Stimulated activated CD4-positive, alpha-beta T cell treated with anti-CD3 and anti-CD28 coated beads, Interleukin-12 subunit alpha, Interleukin-12 subunit beta, amount 100 ng/mL, for 48 hours (primary cell): ENCODE measurements around the gene EXD1.

Experiments
- DNase-seq, 3 donors: peaks; one replicate each; pipeline ENCODE4 v3.0.0-alpha.2; 2020; ENCODE audit warnings: low read depth in 2 of 3, low spot score in 1 of 3

The EXD1 gene

DNA sequence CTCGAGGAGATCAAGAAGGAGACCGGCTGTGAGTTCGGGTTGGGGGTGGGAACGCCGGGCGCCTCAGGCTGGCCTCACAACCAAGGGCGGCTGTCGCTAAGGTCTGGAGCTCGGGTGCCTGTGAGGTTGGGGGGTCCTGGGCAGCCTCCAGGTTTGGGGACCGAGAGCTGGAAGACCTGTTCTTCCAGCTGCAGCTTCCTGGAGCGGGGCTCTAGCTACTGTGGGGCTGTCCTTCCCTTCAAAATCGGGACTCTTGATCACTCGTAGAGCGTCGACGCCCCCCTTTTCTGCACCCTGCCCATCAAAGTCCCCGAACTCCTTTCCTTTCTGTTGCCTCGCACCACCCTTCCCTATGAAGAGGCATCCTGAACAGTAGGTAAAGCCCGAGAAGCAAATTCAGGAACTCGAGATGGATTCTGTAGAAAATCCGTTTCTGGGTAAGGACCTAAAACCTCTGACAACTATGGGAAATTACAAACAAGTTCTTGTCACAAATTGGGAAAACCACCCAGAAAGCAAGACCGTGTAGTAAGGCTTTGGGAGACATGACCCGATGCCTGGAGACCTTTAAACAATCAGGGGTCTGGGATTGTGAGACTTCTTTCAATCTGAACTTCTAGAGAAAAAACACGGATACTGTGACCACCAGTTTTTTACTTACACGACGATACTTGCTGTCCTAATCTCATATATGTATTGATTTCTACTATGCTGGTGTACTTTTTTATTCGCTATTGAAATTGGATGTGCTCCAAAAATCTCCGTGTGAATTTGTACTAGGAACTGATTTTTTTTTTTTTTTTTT is 1.1 kb upstream of the EXD1 start:
- no peak for DNase-seq

DNA sequence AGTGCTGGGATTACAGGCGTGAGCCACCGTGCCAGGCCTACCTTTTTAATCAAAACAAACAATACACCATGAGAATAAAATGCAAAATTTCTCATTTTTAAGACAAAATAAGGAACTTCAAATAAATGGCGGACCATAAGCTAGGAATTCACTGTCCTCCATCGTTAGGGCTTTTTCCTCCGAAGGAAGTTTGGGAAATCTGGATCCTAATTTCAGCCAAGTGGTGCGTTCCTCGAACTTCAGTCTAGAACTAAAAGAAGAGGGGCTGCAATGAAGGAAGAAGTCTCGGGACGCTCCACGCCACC is 260 bp downstream of the EXD1 start:
- DNase-seq: no peak

GRCh38 chr15:41219381-41219780 is 11.2 kb downstream of the EXD1 start:
- DNase-seq: no peak

DNA sequence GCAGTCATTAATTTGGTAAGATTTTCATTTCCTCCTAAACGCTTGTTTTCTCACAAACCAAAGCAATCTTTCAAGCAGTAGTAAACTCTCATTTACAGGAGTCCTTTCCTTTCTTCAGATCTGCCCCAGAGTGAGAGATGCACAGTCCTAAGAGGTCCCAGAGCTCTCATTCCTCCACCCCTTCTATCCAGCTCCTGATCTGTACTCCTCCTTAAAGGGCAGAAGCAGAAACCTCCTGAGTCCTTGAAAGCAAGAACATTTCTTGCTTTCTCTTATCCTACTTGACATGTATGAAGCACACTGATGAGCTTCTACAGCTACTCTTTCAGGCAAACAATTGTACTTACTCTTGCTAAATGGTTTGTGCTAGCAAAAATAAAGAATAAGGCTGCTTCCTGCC is 11.7 kb downstream of the EXD1 start:
- DNase-seq: no peak

GRCh38 chr15:41215708-41216107 is 14.8 kb downstream of the EXD1 start:
- DNase-seq: no peak

GRCh38 chr15:41207687-41208448 is 22.7 kb downstream of the EXD1 start:
- DNase-seq: no peak

DNA sequence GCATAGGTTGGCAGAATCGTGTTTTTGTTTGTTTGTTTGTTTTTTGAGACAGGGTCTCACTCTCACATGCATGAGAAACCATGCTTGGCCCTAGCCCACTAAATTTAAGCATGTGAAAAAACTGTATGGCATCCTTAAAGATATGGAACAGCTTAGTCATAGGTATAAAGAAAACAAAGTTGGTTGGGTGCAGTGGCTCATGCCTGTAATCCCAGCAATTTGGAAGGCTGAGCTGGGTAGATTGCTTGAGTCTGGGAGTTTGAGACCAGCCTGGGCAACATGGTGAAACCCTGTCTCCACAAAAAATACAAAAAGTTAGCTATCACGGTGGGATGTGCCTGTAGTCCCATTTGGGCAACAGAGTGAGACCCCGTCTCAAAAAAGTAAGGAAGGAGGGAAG is 25.2 kb downstream of the EXD1 start:
- no peak for DNase-seq

DNA sequence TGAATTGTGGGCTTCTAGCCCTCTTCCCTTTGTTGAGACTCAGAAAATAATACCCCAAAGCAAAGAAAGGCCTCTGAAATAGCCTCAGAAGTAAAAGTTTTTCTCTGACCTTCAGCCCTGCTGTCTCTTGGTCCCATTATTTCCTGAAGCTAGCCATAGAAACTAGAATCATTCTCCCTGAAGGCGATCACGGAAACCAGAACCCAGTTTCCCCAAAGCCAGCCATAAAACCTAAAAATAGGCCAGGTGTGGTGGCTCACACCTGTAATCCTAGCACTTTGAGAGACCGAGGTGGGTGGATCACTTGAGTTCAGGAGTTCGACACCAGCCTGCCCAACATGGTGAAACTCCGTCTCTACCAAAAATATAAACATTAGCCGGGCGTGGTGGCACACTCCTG is 27.2 kb downstream of the EXD1 start:
- DNase-seq: no peak

DNA sequence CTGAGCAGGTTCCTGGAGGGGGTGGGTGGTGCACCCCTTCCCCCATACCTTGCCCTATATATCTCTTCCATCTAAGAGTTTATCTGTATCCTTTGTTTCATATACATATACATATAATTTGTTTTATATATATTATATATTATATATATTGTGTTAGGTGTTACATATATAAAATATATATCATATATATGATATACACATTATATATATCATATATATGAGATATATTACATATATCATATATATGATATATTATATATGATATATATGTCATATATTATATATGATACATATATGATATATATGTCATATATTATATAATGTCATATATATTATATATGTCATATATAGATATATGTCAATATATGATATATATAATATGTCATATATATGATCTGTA is 31.1 kb downstream of the EXD1 start:
- DNase-seq: no peak

GRCh38 chr15:41194444-41194843 is 36.1 kb downstream of the EXD1 start:
- no peak for DNase-seq

DNA sequence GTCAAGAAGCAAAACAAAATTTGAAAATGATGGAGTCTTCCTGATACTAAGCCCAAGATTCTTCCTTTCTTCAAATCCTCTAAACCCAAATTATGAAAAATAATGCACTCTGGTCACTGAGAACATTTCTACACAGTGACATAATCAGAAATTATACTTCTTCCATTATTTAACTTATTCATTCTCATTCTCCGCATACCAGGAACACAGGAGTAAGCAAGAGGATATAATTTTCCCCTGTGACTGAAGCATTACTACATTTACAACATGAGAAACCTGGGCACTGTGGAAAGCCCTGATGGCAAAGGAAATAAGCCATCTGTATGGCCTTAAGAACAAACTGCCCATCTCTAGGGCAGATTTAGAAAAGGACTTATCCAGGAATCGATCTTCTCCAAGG is 47.0 kb downstream of the EXD1 start:
- DNase-seq: no peak

GRCh38 chr15:41182266-41182665 is 48.3 kb downstream of the EXD1 start:
- no peak for DNase-seq

- DNase-seq: no peak
These were observed 50.3 kb downstream of the EXD1 start for GRCh38 chr15:41180206-41180789.

GRCh38 chr15:41169781-41170180 is 60.8 kb downstream of the EXD1 start:
- DNase-seq: no peak

DNA sequence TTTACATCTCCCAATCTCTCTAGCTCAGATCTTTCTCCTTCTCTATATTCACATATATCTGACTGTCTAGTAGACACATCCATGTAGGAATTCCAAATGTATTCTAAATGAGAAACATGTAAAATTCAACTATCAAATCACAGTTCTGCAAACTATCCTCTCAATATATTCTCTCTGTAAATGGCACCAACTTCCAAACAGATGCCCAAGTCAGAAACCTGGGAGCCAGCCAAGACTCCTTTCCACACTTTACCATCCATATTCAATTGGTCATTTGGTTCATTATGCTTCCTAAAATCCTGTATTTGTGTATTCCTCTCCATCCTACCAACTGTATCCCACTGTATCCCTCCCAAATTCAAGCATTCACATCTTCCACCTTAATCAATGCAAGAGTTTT is 61.5 kb downstream of the EXD1 start:
- no peak for DNase-seq

DNA sequence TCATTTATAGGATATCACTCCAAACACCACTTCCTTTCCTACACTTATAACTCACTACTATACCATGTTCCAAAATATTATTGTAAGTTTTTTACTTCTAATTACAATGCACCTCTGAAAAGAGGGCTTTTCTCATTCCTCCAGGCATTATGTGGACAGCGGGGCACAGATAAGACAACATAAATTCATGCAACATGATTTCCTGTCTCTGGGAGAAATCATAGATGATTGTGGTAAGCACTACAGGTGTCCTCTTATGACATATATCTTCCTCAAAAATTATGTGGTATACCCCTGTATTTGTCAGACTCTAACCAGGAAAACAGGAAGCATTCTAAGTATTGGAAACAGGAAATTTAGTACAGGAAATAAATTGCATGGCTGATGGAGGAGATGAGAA is 68.8 kb downstream of the EXD1 start:
- no peak for DNase-seq

- DNase-seq: no peak
These were observed 69.2 kb downstream of the EXD1 start for GRCh38 chr15:41161336-41161735.

DNA sequence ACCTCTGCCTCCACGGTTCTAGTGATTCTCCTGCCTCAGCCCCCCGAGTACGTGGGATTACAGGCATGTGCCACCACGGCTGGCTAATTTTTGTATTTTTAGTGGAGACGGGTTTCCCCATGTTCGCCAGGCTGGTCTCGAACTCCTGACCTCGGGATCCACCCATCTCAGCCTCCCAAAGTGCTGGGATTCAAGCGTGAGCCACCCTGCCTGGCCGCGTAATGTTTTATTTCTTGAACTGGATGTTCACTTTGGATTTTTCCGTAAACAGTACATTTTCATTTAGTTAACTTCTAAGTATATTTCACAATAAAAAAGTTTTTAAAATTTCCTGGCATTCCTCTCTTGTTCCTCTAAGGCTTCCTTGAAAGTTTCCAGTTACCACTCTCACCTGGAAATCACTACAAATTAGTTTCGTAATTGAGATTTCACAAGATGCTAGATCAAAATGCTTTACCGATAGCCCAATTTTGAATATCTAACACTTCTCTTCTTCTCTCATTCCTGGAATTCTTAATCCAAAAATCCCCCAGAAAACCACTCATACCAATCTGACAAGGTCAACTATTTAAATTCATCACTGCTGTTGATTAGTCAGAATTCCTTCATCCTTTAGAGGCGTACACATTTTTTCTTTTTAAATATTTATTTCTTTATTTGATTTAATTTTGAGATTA is 69.8 kb downstream of the EXD1 start:
- no peak for DNase-seq

DNA sequence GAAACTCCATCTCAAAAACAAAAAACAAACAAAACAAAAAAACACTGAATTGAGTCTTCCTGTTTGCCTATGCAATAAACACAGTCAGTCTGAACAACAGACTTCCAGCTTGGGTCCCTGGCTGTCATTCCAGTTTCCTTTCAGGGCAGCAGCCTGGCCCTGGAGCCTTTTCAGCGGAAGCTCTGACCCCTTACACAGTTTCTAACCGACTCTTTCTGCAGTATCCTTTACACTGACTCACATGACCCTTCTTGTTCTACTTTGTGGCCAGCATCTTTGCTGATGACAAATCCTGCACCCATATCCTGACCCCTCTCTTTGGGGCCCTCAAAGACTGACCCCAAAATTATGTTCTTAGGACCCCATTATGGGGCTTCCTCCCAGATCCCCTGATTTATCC is 76.1 kb downstream of the EXD1 start:
- no peak for DNase-seq

- no peak for DNase-seq
These were observed 76.8 kb downstream of the EXD1 start for GRCh38 chr15:41153733-41154132.

GRCh38 chr15:41151451-41152005 is 79.0 kb downstream of the EXD1 start:
- no peak for DNase-seq

GRCh38 chr15:41150279-41150678 is 80.3 kb downstream of the EXD1 start:
- DNase-seq: no peak
